HFF-Myc (cell line): Measurements from ENCODE around the gene SFT2D2.
A peak's percentile ranks its signal among the peaks of the same experiment; 100 is the strongest.

Source experiments
- DNase-seq: peaks from one replicate; pipeline ENCODE4 v3.0.0-alpha.2; 2011; ENCODE audit warnings: low read depth; ENCODE audit errors: extremely low read depth
- H3K4me3 ChIP-seq: replicated peaks from 2 replicates; pipeline ENCODE4 v1.5.1; 2011; ENCODE audit warnings: low read depth, mild to moderate bottlenecking, control low read depth, low read length
- CTCF ChIP-seq: IDR thresholded peaks from 2 replicates; pipeline ENCODE4 v1.5.1; 2012; ENCODE audit warnings: mild to moderate bottlenecking, low read depth, low read length, control low read depth; ENCODE audit errors: missing control alignments

SFT2D2 gene

GRCh38 chr1:168261390-168261789 lies 35.6 kb downstream of the SFT2D2 start:
- DNase-seq: peak; percentile 33
- no peak overlapping the region for H3K4me3 ChIP-seq
- no peak for TF ChIP-seq CTCF

GRCh38 chr1:168263130-168263529 lies 37.3 kb downstream of the SFT2D2 start:
- no peak for TF ChIP-seq CTCF
- H3K4me3 ChIP-seq: no peak overlapping the region

GRCh38 chr1:168264296-168264695 lies 38.5 kb downstream of the SFT2D2 start:
- no peak overlapping the region for H3K4me3 ChIP-seq
- DNase-seq: no peak
- TF ChIP-seq CTCF: no peak

More at GRCh38 chr1:168263130-168263529, 37.3 kb downstream of the SFT2D2 start:
- DNase-seq: no peak

GRCh38 chr1:168265596-168265995 lies 39.8 kb downstream of the SFT2D2 start:
- TF ChIP-seq CTCF: no peak
- DNase-seq: no peak

GRCh38 chr1:168266644-168267186 lies 40.9 kb downstream of the SFT2D2 start:
- H3K4me3 ChIP-seq: no peak overlapping the region
- no peak for TF ChIP-seq CTCF
- DNase-seq: no peak

More at GRCh38 chr1:168265596-168265995, 39.8 kb downstream of the SFT2D2 start:
- H3K4me3 ChIP-seq: no peak overlapping the region

GRCh38 chr1:168271636-168272035 lies 45.8 kb downstream of the SFT2D2 start:
- no peak for TF ChIP-seq CTCF
- no peak for DNase-seq
- no peak overlapping the region for H3K4me3 ChIP-seq

GRCh38 chr1:168273575-168273974 lies 47.8 kb downstream of the SFT2D2 start:
- no peak for TF ChIP-seq CTCF
- H3K4me3 ChIP-seq: no peak overlapping the region
- no peak for DNase-seq
